ENCODE data around the gene TAPT1. TPM values are rescaled to one million over a fixed set of nuclear protein-coding genes. Genes with fewer than 3 reads are reported as not detected.

The TAPT1 gene
- total RNA-seq, 2 donors from 2014 or later: 32.3 to 35.2 TPM

DNA sequence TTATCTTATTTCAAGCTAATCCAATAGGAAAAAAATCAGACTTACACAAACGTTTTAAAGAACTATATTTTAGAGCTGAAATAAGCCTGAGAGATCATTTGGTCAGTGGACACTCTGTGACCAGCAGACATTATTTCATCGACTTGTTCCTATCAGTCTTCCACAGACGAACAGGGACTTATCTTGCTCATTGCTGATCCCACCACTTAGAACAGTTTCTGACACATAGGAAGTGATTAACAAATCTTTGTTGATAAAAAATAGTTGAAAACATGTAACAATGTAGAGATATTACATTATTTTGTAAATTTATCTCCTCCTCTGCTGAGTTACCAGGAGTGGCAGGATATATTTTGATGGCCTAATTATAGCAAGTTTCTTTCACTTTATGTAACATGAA, 65.8 kb downstream of the TAPT1 start:
- no peak for DNase-seq
- peaks cover 3% of the 10 kb centered on the region for H3K36me3 ChIP-seq
- H3K9ac ChIP-seq (ENCODE audit: low read depth in 2 of 2, low read length in 2 of 2): no peak overlapping the region
- H3K27me3 ChIP-seq: no peaks in the 10 kb centered on the region
- intact Hi-C loops (cut with DNase I): no loop called here
- H3K27ac ChIP-seq: peak overlapping the region; percentile 75
- H3K9me3 ChIP-seq: no peaks in the 10 kb centered on the region
- TF ChIP-seq, protein P1, sequence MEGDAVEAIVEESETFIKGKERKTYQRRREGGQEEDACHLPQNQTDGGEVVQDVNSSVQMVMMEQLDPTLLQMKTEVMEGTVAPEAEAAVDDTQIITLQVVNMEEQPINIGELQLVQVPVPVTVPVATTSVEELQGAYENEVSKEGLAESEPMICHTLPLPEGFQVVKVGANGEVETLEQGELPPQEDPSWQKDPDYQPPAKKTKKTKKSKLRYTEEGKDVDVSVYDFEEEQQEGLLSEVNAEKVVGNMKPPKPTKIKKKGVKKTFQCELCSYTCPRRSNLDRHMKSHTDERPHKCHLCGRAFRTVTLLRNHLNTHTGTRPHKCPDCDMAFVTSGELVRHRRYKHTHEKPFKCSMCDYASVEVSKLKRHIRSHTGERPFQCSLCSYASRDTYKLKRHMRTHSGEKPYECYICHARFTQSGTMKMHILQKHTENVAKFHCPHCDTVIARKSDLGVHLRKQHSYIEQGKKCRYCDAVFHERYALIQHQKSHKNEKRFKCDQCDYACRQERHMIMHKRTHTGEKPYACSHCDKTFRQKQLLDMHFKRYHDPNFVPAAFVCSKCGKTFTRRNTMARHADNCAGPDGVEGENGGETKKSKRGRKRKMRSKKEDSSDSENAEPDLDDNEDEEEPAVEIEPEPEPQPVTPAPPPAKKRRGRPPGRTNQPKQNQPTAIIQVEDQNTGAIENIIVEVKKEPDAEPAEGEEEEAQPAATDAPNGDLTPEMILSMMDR (IDR thresholded peaks at IDR 0.05): no peak
- H3K4me1 ChIP-seq: peaks cover 4% of the 10 kb centered on the region
- H3K4me3 ChIP-seq: no peak overlapping the region

DNA sequence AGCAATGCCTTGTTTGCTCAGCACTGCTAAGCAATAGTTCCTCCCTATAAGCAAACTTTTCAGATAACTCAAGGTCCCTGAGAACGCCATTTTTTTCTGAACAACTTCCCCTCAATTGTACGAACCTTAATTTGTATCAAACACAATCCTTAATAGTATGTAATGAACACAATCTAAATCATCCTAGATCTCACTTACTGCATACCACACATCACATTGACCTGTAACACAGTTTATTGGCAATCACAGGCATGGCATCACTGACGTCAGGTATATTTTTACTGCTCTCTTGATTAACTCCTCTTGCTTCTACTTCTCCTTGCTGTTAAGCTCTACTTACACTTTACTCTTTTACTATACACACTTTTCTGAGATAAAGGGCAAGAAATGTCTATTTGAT, 67.0 kb downstream of the TAPT1 start:
- no peak overlapping the region for H3K9ac ChIP-seq (ENCODE audit: low read depth in 2 of 2, low read length in 2 of 2)
- H3K27me3 ChIP-seq: no peaks in the 10 kb centered on the region
- H3K4me3 ChIP-seq: no peak overlapping the region
- intact Hi-C loops (cut with DNase I): no loop called here
- peak overlapping the region; percentile 75 for H3K27ac ChIP-seq
- TF ChIP-seq, protein P1 (IDR thresholded peaks at IDR 0.05): no peak
- peak; percentile 49 for DNase-seq
- peaks cover 3% of the 10 kb centered on the region for H3K36me3 ChIP-seq
- no peaks in the 10 kb centered on the region for H3K9me3 ChIP-seq
- H3K4me1 ChIP-seq: peaks cover 4% of the 10 kb centered on the region

DNA sequence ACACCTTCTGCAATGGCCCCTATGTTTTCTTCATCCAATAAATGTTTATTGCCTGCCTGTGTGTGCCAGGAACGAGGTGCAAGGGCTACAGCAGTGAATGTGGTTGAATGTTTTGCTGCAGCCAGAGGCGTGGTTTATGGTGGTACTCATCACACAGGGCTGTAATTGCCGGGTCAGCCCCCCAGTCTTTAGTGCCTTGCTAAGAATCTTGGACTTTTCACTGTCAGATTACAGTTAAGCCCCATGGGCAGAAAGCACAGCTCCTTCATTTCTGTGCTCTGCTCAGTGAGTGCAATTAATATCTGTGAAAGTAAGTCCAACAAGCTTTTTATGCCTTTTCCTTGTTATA, 67.8 kb downstream of the TAPT1 start:
- DNase-seq: peak; percentile 87
- H3K4me1 ChIP-seq: peaks cover 4% of the 10 kb centered on the region
- H3K27me3 ChIP-seq: no peaks in the 10 kb centered on the region
- H3K9me3 ChIP-seq: no peaks in the 10 kb centered on the region
- no peak overlapping the region for H3K9ac ChIP-seq (ENCODE audit: low read depth in 2 of 2, low read length in 2 of 2)
- intact Hi-C loops (cut with DNase I): no loop called here
- TF ChIP-seq, protein P1 (IDR thresholded peaks at IDR 0.05): no peak
- peaks cover 3% of the 10 kb centered on the region for H3K36me3 ChIP-seq
- no peak overlapping the region for H3K4me3 ChIP-seq
- H3K27ac ChIP-seq: peak overlapping the region; percentile 75

DNA sequence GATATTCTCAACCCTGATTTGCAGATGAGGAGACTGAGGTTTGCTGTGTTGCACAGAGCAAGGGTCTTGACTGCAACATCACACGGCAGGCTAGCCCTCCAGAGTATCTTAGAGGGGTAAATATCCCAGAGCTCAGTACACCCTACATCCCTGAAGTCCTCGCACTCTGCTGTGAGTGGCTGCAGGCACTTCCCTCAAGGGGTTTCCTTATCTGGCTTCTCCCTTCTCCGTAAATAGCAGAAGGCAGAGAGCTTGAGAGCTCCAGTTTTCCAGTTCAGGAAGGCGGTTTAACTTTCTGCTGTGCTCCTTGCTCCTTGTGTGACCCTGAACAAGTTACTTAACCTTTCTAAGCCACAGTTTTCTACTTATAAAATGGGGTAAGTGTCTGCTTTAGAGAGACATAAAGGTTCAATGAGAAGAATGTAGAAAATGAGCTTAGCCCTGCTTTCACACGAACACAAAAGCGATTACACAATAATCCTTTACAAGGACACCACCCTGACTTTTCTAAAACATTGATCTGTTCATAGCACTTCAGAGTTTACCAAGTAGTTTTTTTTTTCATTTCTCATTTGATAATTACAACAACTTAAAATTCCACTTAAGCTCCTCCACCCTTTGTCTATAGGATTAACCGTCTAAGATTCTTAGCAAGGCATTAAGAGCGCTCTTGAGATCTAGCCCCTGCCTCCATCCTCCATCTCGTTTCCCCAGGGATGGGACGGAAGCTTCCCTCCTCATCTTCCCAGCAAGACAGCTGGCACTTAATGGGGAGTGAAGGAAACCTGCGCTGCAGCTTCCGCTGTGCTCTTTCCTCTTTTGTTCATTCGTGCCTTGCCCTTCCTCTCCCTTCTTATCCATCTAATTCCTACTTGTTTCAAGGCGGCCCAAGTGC, 68.4 kb downstream of the TAPT1 start:
- DNase-seq: peak; percentile 34
- peaks cover 2% of the 10 kb centered on the region for H3K36me3 ChIP-seq
- no peak overlapping the region for H3K4me3 ChIP-seq
- no peak overlapping the region for H3K9ac ChIP-seq (ENCODE audit: low read depth in 2 of 2, low read length in 2 of 2)
- H3K9me3 ChIP-seq: no peaks in the 10 kb centered on the region
- intact Hi-C loops (cut with DNase I): no loop called here
- H3K27ac ChIP-seq: peak overlapping the region; percentile 75
- peaks cover 4% of the 10 kb centered on the region for H3K4me1 ChIP-seq
- H3K27me3 ChIP-seq: no peaks in the 10 kb centered on the region
- TF ChIP-seq, protein P1 (IDR thresholded peaks at IDR 0.05): no peak

DNA sequence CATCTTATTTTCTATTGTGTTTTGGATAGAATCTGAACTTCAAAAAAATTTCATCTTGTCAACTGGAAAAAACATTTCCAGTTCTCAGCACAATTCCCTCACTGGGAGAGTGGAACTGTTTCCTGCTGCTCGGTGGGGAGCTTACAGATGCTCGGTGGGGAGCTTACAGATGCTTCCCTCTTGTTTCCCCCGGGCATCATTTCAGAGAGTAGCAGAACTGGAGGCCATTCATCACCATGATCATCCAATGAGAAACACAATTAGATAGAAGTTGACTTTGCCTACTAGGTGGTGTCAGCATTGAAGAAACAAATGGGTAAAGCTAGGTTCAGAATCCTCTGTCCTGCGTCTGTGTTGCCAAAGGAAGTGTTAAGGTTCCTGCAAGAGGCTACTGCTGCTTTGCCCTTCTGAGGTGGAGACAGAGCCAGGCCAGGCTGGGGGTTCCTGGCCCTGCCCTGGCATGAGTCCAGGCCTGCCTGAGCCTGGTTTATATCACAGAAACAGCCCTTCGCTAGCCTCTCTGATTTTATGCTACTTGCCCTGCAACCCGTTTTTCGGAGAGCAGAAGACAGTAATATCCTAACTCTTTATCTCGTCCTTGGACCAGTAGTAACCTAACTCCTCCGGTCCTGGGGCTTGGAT, 70.6 kb downstream of the TAPT1 start:
- intact Hi-C loops (cut with DNase I): no loop called here
- Histone ChIP-seq H3K27me3 (no peaks in the 10 kb centered on the region), H3K9ac (ENCODE audit: low read depth in 2 of 2, low read length in 2 of 2) (no peak overlapping the region), H3K4me3 (no peak overlapping the region), H3K4me1 (peaks cover 4% of the 10 kb centered on the region), H3K36me3 (no peaks in the 10 kb centered on the region), H3K9me3 (no peaks in the 10 kb centered on the region), H3K27ac (no peak overlapping the region)
- TF ChIP-seq, protein P1 (IDR thresholded peaks at IDR 0.05): no peak
- no peak for DNase-seq
